VCaP (cell line): ENCODE results near the gene FGR.

ENCODE experiments used
- H3K27ac ChIP-seq: fragments of 450-650 bp; 2 replicates; pipeline ENCODE4 v1.5.1; 2017
- TF ChIP-seq, protein P1 (sequence below): fragments of 450-650 bp; conservative IDR thresholded peaks from 2 replicates; pipeline ENCODE4 v1.5.1; 2017; ENCODE audit warnings: mild to moderate bottlenecking, moderate library complexity

FGR gene

DNA sequence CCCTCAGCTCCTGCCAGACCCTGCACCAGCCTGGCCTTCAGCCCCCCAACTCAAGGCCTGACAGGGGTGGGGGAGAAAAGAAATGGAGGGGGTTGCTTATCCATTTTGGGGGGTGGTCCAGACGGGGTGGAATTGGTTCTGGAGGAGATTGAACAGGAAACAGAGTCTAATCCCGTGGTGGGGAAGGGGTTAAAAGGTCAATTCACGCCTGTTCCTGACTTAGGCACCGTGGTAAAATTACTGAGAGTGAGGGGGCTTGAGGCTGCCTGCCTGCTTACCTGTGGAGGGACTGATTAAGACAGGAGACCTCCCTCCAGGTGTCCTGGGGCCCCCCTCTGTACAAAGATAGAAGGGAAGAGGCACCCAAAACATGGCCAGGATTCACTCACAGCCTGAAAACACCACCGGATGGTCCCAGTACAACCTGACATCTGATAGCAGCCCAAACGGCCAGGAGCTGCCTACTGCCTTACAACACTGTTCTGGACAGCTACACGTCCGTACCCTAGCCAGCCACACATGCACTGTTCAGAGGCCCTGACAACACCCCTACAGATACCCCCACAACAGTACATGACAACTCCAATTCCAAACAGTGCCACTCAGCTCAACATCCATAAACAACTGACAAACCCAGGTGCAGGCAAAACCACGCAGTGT lies 62.8 kb downstream of the FGR start:
- TF ChIP-seq, protein P1, sequence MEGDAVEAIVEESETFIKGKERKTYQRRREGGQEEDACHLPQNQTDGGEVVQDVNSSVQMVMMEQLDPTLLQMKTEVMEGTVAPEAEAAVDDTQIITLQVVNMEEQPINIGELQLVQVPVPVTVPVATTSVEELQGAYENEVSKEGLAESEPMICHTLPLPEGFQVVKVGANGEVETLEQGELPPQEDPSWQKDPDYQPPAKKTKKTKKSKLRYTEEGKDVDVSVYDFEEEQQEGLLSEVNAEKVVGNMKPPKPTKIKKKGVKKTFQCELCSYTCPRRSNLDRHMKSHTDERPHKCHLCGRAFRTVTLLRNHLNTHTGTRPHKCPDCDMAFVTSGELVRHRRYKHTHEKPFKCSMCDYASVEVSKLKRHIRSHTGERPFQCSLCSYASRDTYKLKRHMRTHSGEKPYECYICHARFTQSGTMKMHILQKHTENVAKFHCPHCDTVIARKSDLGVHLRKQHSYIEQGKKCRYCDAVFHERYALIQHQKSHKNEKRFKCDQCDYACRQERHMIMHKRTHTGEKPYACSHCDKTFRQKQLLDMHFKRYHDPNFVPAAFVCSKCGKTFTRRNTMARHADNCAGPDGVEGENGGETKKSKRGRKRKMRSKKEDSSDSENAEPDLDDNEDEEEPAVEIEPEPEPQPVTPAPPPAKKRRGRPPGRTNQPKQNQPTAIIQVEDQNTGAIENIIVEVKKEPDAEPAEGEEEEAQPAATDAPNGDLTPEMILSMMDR: no peak
- no peak overlapping the region for H3K27ac ChIP-seq

DNA sequence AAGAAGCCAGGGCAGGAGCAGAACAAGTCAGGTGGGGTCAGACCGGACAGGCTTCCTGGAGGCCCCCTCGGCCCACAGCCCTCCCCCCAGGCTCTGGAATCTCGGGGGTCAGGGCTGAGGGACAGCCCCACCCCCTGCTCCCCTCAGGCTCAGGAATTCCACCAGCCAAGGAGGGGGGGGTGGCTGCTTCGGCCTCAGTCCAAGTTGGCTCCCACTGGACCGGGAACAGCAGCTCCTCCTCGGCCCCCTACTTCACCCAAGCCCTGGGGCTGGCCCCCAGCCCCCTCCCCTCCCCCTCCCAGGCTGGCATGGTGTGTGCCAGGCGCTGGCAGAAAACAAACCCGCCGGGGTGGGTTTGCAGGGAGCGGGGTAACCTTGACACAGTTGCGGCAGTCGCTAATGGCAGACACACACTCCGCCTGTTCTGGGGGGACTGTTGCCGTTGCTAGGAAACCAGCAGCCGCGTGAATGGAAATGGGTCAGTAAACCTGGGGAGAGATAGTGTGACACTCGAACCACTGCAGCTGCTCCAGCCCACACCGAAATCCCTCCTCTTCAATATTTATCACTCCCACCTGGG lies 63.5 kb downstream of the FGR start:
- TF ChIP-seq, protein P1: no peak
- H3K27ac ChIP-seq: no peak overlapping the region

DNA sequence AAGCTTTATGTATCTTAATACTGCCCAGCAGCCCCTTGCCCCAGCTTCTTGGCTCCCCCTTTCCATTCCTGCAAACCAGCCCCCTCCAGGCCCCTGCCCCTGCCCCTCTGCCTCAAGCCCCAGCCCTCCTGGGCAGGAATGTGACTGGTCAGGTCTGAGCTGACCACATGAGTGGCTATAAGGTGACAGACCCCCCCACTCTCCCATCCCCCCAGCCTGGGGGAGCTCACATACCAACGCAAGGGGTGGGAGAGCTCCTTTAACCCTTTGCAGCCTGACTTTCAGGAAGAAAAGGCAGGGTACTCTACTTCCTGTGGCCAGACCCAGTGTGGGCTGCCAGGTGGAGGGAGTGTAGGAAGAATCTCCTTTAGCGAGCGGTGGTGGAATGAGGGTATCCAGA lies 64.2 kb downstream of the FGR start:
- H3K27ac ChIP-seq: no peak overlapping the region
- TF ChIP-seq, protein P1: no peak

DNA sequence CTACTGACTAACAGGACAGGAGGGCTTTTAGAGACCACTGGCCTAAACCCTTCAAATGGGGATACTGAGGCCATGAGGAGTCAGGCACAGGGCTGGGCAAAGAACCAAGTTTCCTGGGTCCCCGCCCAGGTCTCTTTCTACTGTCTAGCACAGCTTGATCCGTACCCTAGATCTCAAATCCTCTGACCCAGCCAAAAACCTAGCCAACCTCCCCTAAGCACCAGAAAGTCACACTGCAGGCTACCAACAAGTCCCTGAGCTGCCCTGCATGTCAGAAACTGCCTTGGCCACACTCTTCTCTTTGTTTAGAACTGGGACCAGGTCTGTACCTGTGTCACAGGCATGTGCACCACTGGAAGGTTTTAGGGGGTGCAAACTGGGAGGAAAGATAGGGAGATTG lies 64.6 kb downstream of the FGR start:
- no peak overlapping the region for H3K27ac ChIP-seq
- TF ChIP-seq, protein P1: no peak

DNA sequence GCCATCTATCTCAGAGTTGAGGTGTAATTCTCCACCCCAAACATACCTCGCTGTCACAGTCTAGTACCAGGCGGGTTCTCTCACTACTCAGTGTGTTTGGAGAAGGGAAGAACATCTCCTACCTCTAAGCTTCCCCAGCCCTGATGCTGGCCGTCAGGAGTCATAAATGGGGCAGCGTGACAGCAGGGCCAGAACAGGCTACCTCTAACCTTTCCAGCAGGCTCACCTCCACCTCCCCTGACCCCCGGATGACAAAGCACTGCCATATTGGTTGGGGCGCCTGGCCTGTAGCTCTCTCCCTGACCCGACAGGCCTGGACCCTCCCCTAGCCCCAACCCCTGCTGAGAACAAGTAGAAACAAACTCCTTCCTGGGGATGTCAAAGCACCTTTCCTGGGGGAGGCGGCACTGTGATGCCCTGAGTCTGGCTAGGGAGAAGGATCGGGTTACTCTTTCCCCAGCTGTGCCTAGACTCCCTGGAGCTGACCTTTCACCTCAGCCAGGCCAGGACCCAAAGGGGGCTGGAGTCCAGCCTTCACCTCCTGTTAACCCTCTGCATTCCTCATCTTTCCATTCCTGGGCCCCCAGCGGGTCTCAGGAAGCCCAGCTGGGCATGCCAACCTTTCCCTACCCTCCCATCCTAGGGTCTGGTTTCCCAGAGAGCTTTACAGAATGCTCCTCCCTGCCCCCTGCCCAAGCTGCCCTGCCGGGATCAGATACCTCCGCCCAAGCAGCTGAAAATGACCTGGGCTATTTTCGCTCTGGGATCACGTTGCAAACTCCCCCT lies 65.3 kb downstream of the FGR start:
- TF ChIP-seq, protein P1: no peak
- no peak overlapping the region for H3K27ac ChIP-seq

DNA sequence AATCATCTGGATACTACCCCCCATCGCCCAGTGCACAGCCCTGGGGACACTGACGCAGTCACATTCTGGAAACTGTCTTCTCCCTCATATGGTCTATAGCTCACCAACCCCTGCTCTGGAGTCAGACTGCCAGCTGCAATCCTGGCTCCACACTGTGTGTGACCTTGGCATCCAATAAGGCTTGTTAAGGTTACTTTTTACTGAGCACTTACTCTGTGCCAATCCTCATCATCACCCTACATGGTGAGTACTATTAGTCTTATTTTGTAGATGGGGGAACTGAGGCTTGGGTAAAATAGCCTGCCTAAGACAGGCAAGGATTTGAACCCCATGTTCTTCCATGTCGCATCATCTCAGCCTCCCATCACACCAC lies 65.9 kb downstream of the FGR start:
- TF ChIP-seq, protein P1: no peak
- peak overlapping the region; percentile 43; the same call in 1 of the 2 replicates for H3K27ac ChIP-seq

DNA sequence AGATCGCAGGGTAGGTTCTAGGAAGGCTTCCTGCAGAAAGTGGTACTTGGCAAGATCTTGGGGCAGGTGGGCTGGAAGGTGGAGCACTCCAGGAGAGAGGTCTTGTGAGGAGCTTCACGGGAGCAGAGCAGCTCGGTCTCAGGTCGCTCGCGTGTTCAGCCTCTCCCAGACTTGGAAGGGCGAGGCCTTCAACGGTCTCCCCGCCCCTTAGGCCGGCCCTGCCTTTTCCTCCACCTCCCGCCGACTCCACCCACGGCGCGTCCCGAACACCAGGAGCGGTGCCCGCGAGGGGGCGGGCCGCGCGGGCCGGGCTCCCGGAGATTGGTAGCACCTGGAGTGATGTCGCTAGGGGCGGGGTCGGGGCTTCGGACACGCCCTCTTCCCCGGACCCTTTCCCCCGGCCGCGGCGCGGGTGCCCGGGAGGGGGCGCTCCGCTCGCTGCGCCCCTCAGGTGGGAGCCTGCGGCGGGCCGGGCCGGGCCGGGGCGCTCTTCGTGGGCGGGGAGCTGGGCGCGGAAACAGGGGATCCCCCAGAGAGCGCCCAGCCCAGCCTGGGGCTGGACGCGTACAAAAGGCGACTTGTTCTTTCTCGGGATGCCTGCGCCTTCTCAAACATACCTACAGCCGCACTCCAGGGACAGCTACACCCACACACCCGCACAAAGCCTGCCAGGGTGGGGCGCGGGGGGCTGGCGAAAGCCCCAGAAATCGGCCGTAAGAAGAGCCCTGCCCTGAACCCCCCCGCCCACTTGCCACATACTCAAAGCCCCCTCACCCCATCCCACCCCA lies 66.5 kb downstream of the FGR start:
- peak overlapping the region; percentile 43; the same call in 1 of the 2 replicates for H3K27ac ChIP-seq
- TF ChIP-seq, protein P1: peak; percentile 96
